Measurements from ENCODE around the gene TMEM132C. TPM values are rescaled to one million over a fixed set of nuclear protein-coding genes. Genes with fewer than 3 reads are reported as not detected.

The TMEM132C gene
- total and polyA plus RNA-seq, 2 of the 4 experiments (the other 2 are of a cell fraction) = not detected

- WGBS, 2 experiments (ENCODE audit: extremely low coverage in 2 of 2, insufficient read length in 1 of 2) = no CpG with 5 or more reads among the region's 7 CpGs
- Histone ChIP-seq H3K9ac (ENCODE audit: low read depth, low read length) (no peak overlapping the region), H2BK20ac (ENCODE audit: low read depth, low read length) (no peak overlapping the region), H3K14ac (replicated peaks; ENCODE audit: low read depth, low read length) (no peak overlapping the region), H3K4me3 (ENCODE audit: insufficient read depth, low read depth, low read length) (no peak overlapping the region), H2BK5ac (ENCODE audit: low read depth, low read length, poor library complexity, severe bottlenecking) (no peak overlapping the region), H2AK9ac (replicated peaks; ENCODE audit: low read depth, low read length, poor library complexity) (no peak overlapping the region), H2AK5ac (ENCODE audit: low read depth, low read length) (no peak overlapping the region), H3K18ac (ENCODE audit: low read depth, low read length) (no peak overlapping the region), H3K4me2 (ENCODE audit: low read depth, low read length) (no peak overlapping the region), H3K56ac (ENCODE audit: extremely low read depth, insufficient read depth, low read length) (no peak overlapping the region), H4K5ac (ENCODE audit: low read depth, low read length) (no peak overlapping the region), H3K36me3 (ENCODE audit: control insufficient read depth, insufficient read depth, low read length) (no peaks in the 10 kb centered on the region), H3K4me1 (ENCODE audit: control insufficient read depth, insufficient read depth, low read length) (no peaks in the 10 kb centered on the region), H4K8ac (ENCODE audit: low read depth in 2 of 2, low read length in 2 of 2) (no peak overlapping the region), H2BK15ac (ENCODE audit: low read depth, low read length) (no peak overlapping the region), H3K27me3 (ENCODE audit: control insufficient read depth, insufficient read depth, low read length) (no peaks in the 10 kb centered on the region), H2BK120ac (ENCODE audit: low read depth, low read length) (no peak overlapping the region), H3K27ac (ENCODE audit: insufficient read depth, low read length) (no peak overlapping the region), H4K91ac (ENCODE audit: insufficient read depth, low read depth, low read length) (no peak overlapping the region), H3K4ac (ENCODE audit: low read depth, low read length) (no peak overlapping the region), H3K9me1 (ENCODE audit: insufficient read depth, low read length) (no peaks in the 10 kb centered on the region), H3K23ac (ENCODE audit: low read depth, low read length) (no peak overlapping the region), H3K9me3 (ENCODE audit: control insufficient read depth, insufficient read depth, low read length) (peaks cover 35% of the 10 kb centered on the region), H2AFZ (replicated peaks; ENCODE audit: low read length, poor library complexity) (no peak overlapping the region), H3K79me1 (ENCODE audit: low read depth in 1 of 2, low read length in 2 of 2) (no peaks in the 10 kb centered on the region), H4K20me1 (ENCODE audit: insufficient read depth, low read length) (no peaks in the 10 kb centered on the region)
- ATAC-seq (ENCODE audit: low read depth) (no peak), DNase-seq (no peak)
- BruUV-seq (replicated peaks) = no TSS peak
- dilution Hi-C loops (cut with HindIII; ENCODE audit: low sequenced_read_pairs, unreplicated experiment) (no loop called here), intact Hi-C loops (cut with micrococcal nuclease) (no loop called here), in situ Hi-C loops (cut with MboI; ENCODE audit: low sequenced_read_pairs) (no loop called here)
- ChIA-PET CTCF (no interaction called here), POLR2A (ENCODE audit: unreplicated experiment) (no interaction called here)
- TF ChIP-seq CHD1 (IDR thresholded peaks at IDR 0.05; ENCODE audit: low read depth, low read length) (no peak), FOS (IDR thresholded peaks at IDR 0.05; ENCODE audit: low read depth, low read length) (no peak), MXI1 (IDR thresholded peaks at IDR 0.05; ENCODE audit: borderline replicate concordance, low read depth, low read length) (no peak), RCOR1 (IDR thresholded peaks at IDR 0.05; ENCODE audit: insufficient replicate concordance, low read length) (no peak), MAZ (IDR thresholded peaks at IDR 0.05; ENCODE audit: borderline replicate concordance, low read depth, low read length) (no peak), CTCF (conservative IDR thresholded peaks at IDR 0.05; ENCODE audit: low read depth, low read length) (no peak), BHLHE40 (IDR thresholded peaks at IDR 0.05; ENCODE audit: low read depth, low read length) (no peak), NFE2L2 (IDR thresholded peaks at IDR 0.05; ENCODE audit: low read depth, low read length) (no peak), POLR2A (IDR thresholded peaks at IDR 0.05; ENCODE audit: low read depth, low read length) (no peak), ELK1 (IDR thresholded peaks at IDR 0.05; ENCODE audit: borderline replicate concordance, low read depth, low read length) (no peak), RAD21 (IDR thresholded peaks at IDR 0.05; ENCODE audit: low read length) (no peak), CEBPB (IDR thresholded peaks at IDR 0.05; ENCODE audit: low read depth, low read length) (no peak), SMC3 (IDR thresholded peaks at IDR 0.05; ENCODE audit: low read depth, low read length) (no peak), USF2 (IDR thresholded peaks at IDR 0.05; ENCODE audit: low read depth, low read length) (no peak), MAFK (IDR thresholded peaks at IDR 0.05; ENCODE audit: low read depth, low read length) (no peak), RFX5 (IDR thresholded peaks at IDR 0.05; ENCODE audit: low read depth, low read length) (no peak)
Measured at GRCh38 chr12:128367961-128368360, 101.0 kb downstream of the TMEM132C start.

Data from IMR-90 (cell line).